ENCODE results near the gene HOXD4. TPM values are rescaled to one million over a fixed set of nuclear protein-coding genes. Genes with fewer than 3 reads are reported as not detected.

Gene HOXD4
- total and polyA plus RNA-seq, 10 of the 15 experiments (the other 5 are each of a cell fraction or from before 2014, with no cell fraction given), result 0.07 TPM; not detected in 9

- ChIA-PET CTCF (interaction anchor here (0.7 to 8.6 kb wide), 7 partner anchors 11 to 1010 kb away, joined by 3 to 157 read pairs (median 35); no protein-coding TSS in a partner anchor), RAD21 (ENCODE audit: unreplicated experiment) (interaction anchor here (1.0 to 3.7 kb wide), 3 partner anchors 316 to 498 kb away, joined by 4 to 76 read pairs (median 11); no protein-coding TSS in a partner anchor)
- no peak overlapping the region for H3K4me2 ChIP-seq (ENCODE audit: control insufficient read depth, insufficient read depth)
These were observed 12.8 kb upstream of the HOXD4 start for GRCh38 chr2:176138526-176138922.

More at GRCh38 chr2:176138526-176138922, 12.8 kb upstream of the HOXD4 start:
- no peak for FAIRE-seq
- Histone ChIP-seq H3K4me3 (no peak overlapping the region), H3K27me3 (replicated peaks in 1 of 2; ENCODE audit: control insufficient read depth in 2 of 2, insufficient read depth in 2 of 2, low read length in 1 of 2) (peaks cover 2 to 11% of the 10 kb centered on the region in 2 experiments), H3K4me1 (ENCODE audit: control insufficient read depth, insufficient read depth, low read length) (no peaks in the 10 kb centered on the region), H3K79me2 (ENCODE audit: control insufficient read depth, insufficient read depth, low read length) (no peaks in the 10 kb centered on the region), H3K36me3 (ENCODE audit: control insufficient read depth in 2 of 2, insufficient read depth in 2 of 2, low read length in 1 of 2) (no peaks in the 10 kb centered on the region), H3K9me3 (replicated peaks; ENCODE audit: control insufficient read depth, insufficient read depth, low read length) (no peaks in the 10 kb centered on the region; the same call in 2 of the 3 replicates), H3K9ac (ENCODE audit: control insufficient read depth, insufficient read depth, low read length) (no peak overlapping the region), H2AFZ (ENCODE audit: control insufficient read depth, low read depth, low read length) (no peak overlapping the region), H3K27ac (ENCODE audit: control insufficient read depth, insufficient read depth) (no peak overlapping the region), H4K20me1 (ENCODE audit: control insufficient read depth, insufficient read depth) (no peaks in the 10 kb centered on the region)
- intact Hi-C loops (cut with micrococcal nuclease; ENCODE audit: unreplicated experiment), result no loop called here
- no peak for DNase-seq (ENCODE audit: low read depth, low spot score)
- POLR2A ChIA-PET, result no interaction called here
- 25% methylated on average over 14 of the region's 14 CpGs for WGBS (ENCODE audit: insufficient coverage, insufficient replicate concordance, low lambda C conversion rate, missing lambda C conversion rate)
- TF ChIP-seq EGR1 (IDR thresholded peaks at IDR 0.05; ENCODE audit: borderline replicate concordance in 1 of 2, low read depth in 2 of 2, low read length in 2 of 2), result no peak
- no peak for TF ChIP-seq NFYB (IDR thresholded peaks at IDR 0.05; ENCODE audit: insufficient read depth, low read depth, low read length)
- no peak for TF ChIP-seq FOXK2 (IDR thresholded peaks at IDR 0.05)
- no peak for TF ChIP-seq IRF5 (IDR thresholded peaks at IDR 0.05; ENCODE audit: borderline replicate concordance)
- TF ChIP-seq IKZF2 (IDR thresholded peaks at IDR 0.05), result no peak
- no peak for TF ChIP-seq ZNF384 (IDR thresholded peaks at IDR 0.05; ENCODE audit: borderline replicate concordance, low read depth, low read length)
- no peak for TF ChIP-seq LARP7 (IDR thresholded peaks at IDR 0.05)
- TF ChIP-seq TARDBP (IDR thresholded peaks at IDR 0.05; ENCODE audit: borderline replicate concordance), result no peak
- in situ Hi-C loops (cut with MboI), result loop anchor here (25.0 kb wide), 1 partner anchor 1199 kb away; no protein-coding TSS in a partner anchor
- SMC1A ChIA-PET (ENCODE audit: uncharacterized antibody, unreplicated experiment), result interaction anchor here (3.3 to 5.3 kb wide), 2 partner anchors 316 to 415 kb away, joined by 47 to 58 read pairs; no protein-coding TSS in a partner anchor
- no peak for ATAC-seq
- BruUV-seq (replicated peaks), result no TSS peak
